HTR-8/SVneo (cell line): ENCODE data around the gene SPRR2D.
"Not testable (repeated sequence)": the region's sequence is repeated elsewhere in the genome, so short reads cannot be mapped to it uniquely, and the experiment has no call there.

Experiments
- DNase-seq: peaks from one replicate; pipeline ENCODE4 v3.0.0; 2011; ENCODE audit warnings: low spot score, mixed read lengths; ENCODE audit not compliant: insufficient read length
- FAIRE-seq: peaks from 2 replicates; lab custom pipeline; 2011; peaks lifted over from hg19 to GRCh38; lab: Jason Lieb, UNC

Gene SPRR2D

DNA sequence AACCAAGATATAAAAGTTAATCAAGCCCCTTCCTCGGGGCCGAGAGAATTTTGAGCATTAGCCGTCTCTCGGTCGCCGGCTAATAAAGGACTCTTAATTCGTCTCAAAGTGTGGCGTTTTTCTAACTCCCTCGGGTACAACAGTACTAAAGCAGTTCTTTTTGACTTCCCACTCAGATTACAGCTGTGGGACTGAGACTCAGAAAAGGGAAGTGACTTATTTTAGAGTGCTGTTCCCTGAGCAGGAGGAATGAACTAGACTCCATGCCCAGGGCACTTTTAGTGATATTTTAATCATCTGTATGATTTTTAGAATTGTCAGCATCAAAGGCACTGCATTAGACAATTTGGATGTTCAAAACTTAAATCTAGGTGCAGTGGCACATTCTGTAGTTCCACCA lies 18.6 kb downstream of the SPRR2D start:
- not testable (repeated sequence) for FAIRE-seq, DNase-seq

DNA sequence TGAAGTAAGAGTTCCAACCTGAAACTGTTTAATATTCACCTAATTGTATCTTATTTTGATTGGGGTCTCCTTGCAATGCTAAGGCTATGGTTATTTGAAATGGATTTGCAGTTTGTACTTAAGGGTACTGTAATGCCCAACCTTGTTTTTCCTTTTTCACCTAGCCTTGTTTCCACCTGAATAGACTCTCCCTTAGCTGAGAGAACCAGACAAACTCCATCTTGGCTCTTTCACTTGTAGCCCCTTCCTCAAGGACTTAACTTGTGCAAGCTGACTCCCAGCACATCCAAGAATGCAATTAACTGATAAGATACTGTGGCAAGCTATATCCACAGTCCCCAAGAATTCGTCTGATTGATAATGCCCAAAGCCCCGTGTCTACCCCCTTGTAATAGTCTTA lies 19.1 kb downstream of the SPRR2D start:
- not testable (repeated sequence) for DNase-seq, FAIRE-seq

DNA sequence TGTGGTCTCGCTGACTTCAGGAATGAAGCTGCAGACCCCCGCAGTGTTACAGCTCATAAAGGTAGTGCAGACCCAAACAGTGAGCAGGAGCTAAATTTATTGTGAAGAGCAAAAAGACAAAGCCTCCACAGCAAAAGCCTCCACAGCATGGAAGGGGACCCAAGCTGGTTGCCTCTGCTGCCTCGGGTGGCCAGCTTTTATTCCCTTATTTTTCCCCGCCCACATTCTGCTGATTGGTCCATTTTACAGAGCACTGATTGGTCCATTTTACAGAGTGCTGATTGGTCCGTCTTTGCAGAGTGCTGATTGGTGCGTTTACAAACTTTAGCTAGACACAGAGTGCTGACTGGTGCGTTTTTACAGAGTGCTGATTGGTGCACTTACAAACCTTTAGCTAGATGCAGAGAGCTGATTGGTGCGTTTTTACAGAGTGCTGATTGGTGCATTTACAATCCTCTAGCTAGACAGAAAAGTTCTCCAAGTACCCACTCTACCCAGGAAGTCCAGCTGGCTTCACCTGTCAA lies 29.6 kb downstream of the SPRR2D start:
- FAIRE-seq, DNase-seq: not testable (repeated sequence)

DNA sequence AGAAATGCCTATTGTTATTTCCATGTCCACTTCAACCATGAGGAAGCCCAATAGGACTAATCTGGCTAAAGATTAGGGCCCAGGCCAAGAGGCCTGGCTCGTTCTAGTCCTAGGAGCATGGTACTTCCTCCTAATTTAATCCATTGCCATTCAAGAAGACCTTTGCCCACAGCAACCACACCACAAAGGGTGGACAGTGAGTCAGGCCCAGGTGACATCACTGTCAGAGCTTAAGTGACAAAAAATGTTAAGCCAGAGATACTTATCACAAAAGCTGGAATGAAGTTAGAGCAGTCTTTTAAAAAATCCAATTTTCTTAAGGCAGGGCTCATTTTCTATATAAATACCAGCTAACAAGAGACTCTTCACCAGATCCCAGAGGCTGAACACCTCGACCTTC lies 39.5 kb downstream of the SPRR2D start, which contains the start of gene SPRR3:
Gene SPRR3 (plus strand): TSS at position 368 of the 400 bp plus-strand sequence. CDS start 1,272 bp downstream, outside the sequence.
- no peak for DNase-seq
- FAIRE-seq = no peak

DNA sequence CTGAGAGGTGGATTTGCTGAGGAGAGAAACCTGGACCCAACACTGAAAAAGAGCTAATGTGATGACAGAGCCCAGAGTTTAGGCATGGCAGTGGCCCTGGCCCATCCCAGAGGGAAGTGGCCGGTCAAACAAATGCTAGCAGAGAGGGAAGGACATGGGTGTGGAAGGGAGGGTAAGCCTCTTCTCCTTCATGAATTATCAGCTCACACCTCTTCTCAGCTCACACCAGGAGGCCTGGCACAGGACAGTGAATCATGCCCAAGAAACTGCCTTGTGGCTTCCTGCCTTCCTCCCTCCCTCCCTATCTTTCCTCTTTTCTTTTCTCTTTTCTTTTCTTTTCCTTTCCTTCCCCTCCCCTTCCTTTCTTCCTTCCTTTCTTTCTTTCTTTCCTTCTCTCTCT lies 40.6 kb downstream of the SPRR2D start:
- DNase-seq (no peak), FAIRE-seq (no peak)

DNA sequence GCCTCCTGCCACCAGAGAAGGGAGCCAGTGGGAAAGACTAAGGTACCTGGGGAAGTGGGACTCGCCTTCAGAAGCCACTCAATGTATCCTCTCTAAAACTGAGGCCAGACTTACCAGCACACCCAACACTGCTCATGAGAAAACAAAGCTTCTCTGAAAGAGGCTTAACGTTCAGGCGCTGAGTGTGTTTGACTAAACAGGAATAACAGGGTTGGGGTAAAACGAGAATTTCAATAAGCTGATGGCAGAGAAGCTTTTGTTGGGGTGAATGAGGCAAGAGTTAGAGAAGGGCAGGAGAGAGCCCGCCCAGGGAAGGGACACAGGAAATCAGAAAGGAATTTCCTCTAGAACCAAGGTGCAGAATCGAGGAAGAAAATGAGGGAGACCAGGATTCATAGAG lies 41.1 kb downstream of the SPRR2D start:
- no peak for DNase-seq
- FAIRE-seq = no peak

DNA sequence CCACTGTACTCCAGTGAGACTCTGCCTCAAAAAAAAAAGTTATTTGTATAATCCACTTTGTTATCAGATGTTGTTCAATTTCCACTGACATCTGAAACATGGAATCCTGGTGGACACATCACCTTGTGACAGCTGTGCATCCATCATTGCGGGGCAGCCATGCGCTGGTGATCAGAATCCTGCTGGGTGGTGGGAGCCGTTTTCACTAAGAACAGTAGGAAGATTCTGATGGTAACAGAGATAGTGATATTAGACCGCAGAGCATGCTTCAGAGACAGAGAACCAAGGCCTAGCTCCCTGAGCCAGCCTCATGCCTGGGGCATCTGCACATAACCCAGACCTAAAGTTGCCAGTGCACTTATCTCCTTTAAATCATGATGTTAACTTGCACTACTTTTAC lies 42.4 kb downstream of the SPRR2D start:
- FAIRE-seq (no peak), DNase-seq (no peak)

DNA sequence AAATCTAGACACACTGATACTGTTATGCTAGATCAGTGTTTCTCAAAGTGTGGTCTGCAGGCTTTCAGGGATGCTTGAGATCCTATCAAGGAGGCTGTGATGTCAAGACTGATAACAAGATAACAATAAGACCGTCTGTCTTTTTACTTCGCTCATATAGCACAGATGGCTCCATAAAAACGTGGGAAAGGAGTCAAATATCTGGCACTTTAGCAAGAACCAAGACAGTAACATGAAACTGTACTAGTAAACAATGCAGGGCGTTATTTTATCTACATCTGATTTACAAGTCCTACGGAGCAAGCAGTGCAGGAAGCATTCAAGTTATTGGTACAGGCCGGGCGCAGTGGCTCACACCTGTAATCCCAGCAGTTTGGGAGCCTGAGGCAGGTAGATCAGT lies 43.0 kb downstream of the SPRR2D start:
- FAIRE-seq = no peak
- DNase-seq = no peak

DNA sequence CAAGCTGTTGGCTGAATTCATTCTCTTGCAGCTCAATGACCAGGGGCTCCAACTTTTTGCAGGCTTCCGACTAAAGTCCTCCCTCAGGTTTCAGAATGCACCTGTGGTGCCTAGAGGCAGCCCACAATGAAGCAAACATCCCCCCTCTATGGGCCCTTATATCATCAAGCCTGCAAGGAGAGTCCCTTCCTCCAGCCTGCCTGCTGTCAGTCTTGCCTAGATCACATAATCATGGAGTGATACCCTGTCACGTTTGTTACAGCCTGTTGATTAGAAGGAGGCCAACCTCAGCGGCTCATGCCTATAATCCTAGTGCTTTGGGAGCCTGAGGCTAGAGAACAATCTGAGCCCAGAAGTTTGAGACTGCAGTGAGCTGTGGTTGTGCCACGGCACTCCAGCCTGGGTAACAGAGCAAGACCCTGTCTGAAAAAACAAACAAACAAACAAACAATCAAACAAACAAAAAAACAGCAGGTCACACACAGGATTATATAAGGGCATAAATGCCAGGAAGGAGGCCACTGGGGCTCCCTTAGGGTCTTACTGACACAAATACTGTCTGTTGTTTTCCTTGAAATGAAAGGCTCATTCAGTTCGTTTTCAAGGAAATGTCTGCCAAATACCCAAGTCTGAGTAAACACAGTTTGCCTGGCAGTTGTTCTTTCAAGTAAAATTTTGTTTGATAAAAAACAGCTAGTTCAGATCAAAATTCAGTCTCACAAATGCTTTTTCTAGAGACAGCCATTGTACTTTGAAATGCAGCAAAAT lies 44.1 kb downstream of the SPRR2D start:
- DNase-seq (no peak), FAIRE-seq (no peak)

DNA sequence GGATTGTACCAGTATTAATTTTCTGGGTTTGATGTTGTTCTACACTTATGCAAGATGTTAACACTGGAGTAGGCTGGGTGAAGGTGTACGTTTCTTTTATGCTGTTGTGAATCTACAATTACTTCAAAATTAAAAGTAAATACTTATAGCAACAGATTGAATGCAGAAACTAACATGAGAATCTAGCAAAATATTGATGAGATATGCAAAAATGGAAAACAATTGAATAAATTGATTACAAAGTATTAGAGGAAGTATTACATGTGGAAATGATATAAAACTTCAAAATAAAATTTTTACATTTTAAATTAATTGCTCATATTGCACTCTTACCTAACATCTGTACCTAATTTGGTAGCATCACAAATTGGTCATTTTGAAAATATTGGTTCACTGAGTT lies 45.1 kb downstream of the SPRR2D start:
- no peak for FAIRE-seq

DNA sequence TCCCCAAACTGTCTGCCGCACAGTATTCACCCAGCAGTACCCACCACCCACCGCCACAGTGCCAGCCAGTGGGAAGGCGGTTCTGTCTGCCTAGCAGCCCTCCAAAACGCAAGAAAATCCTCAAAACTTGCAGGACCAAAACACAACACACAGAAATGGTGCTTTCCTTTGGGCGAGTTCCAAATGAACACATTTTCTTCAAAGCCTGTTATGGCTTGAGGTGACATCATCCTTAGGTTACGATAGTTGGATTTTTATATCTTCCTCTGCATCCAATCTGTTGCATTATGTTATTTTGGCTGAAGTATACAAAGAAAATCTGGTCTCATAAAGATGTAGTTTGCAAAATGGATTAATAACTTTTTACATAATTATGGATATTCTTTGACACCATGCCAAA lies 47.7 kb downstream of the SPRR2D start:
- FAIRE-seq (no peak), DNase-seq (no peak)

More for the DNA sequence above, 45.1 kb downstream of the SPRR2D start:
- DNase-seq = no peak
